Esophagus muscularis mucosa (tissue), 4 donors: ENCODE data around the gene ABCA3.

Source experiments
- EP300 ChIP-seq: sonication (generic); formaldehyde crosslinking; IDR thresholded peaks from one replicate; pipeline ENCODE4 v1.6.1; 2017; ENCODE audit warnings: antibody characterized with exemption
- POLR2A ChIP-seq: fragments of 450-650 bp; IDR thresholded peaks from one replicate; pipeline ENCODE4 v1.6.1; 2017; ENCODE audit warnings: antibody characterized with exemption, moderate library complexity, mild to moderate bottlenecking, low read depth
- POLR2AphosphoS5 ChIP-seq, 2 donors: sonication (generic); formaldehyde crosslinking; IDR thresholded peaks; one replicate each; pipeline ENCODE4 v1.6.1; 2017; ENCODE audit warnings: antibody characterized with exemption in 2 of 2
- TF ChIP-seq, protein P1 (sequence below), 3 experiments: fragments of 200-600 bp in 2 of 3; fragments of 450-650 bp in 1 of 3; sonication (generic) in 2 of 3; IDR thresholded peaks; one replicate each; pipeline ENCODE4 v1.5.1; 2017 to 2019; ENCODE audit warnings: antibody characterized with exemption in 3 of 3, mild to moderate bottlenecking in 2 of 3, moderate library complexity in 1 of 3

DNA sequence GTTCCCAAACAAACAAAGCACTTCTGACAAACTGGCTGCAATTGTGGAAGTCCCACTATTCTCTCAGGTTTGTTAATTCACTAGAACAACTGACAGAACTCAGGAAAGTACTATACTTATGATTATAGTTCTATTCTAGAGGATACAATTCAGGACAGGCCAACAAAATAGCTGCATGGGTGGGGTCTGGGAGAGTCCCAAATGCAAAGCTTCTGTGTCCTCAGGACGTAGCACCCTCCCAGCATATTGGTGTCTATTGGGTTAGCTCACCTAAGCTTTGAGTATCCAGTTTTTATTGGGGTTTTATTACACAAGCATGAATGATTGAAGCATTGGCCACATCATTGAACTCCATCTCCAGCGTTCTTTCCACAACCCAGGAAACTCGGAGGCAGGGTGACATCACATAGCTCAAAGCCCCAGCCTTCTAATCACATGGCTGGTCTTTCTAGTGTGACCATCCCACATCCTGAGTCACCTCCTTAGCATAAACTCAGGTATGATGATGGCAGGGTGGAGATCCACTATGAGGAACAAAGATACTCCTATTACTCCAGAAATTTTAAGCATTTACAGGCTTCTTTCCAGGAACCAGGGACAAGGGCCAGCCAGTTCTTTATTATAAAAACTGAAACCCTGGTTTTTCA, 44.8 kb upstream of the ABCA3 start:
- TF ChIP-seq POLR2AphosphoS5 (IDR thresholded peaks at IDR 0.05) = no peak
- TF ChIP-seq, protein P1, sequence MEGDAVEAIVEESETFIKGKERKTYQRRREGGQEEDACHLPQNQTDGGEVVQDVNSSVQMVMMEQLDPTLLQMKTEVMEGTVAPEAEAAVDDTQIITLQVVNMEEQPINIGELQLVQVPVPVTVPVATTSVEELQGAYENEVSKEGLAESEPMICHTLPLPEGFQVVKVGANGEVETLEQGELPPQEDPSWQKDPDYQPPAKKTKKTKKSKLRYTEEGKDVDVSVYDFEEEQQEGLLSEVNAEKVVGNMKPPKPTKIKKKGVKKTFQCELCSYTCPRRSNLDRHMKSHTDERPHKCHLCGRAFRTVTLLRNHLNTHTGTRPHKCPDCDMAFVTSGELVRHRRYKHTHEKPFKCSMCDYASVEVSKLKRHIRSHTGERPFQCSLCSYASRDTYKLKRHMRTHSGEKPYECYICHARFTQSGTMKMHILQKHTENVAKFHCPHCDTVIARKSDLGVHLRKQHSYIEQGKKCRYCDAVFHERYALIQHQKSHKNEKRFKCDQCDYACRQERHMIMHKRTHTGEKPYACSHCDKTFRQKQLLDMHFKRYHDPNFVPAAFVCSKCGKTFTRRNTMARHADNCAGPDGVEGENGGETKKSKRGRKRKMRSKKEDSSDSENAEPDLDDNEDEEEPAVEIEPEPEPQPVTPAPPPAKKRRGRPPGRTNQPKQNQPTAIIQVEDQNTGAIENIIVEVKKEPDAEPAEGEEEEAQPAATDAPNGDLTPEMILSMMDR (IDR thresholded peaks at IDR 0.05) = no peak
- TF ChIP-seq POLR2A = no peak
- no peak for TF ChIP-seq EP300
